ES-I3 (cell line): ENCODE data around the gene SOD2.
"Not testable (repeated sequence)": the region's sequence is repeated elsewhere in the genome, so short reads cannot be mapped to it uniquely, and the experiment has no call there.

Experiments used
- H3K36me3 ChIP-seq: 2 replicates; pipeline ENCODE4 v1.6.1; 2013; ENCODE audit warnings: mild to moderate bottlenecking, low read length, control low read depth, moderate library complexity; ENCODE audit not compliant: insufficient read depth
- H3K4me1 ChIP-seq: 2 replicates; pipeline ENCODE4 v1.6.1; 2013; ENCODE audit warnings: mild to moderate bottlenecking, control low read depth, low read length; ENCODE audit not compliant: insufficient read depth
- H3K9ac ChIP-seq: 2 replicates; pipeline ENCODE4 v1.6.1; 2013; ENCODE audit warnings: low read depth, mild to moderate bottlenecking, low read length, moderate library complexity
- H3K9me3 ChIP-seq: 2 replicates; pipeline ENCODE4 v1.6.1; 2013; ENCODE audit warnings: mild to moderate bottlenecking, low read length, moderate library complexity; ENCODE audit not compliant: control insufficient read depth, insufficient read depth

The SOD2 gene

DNA sequence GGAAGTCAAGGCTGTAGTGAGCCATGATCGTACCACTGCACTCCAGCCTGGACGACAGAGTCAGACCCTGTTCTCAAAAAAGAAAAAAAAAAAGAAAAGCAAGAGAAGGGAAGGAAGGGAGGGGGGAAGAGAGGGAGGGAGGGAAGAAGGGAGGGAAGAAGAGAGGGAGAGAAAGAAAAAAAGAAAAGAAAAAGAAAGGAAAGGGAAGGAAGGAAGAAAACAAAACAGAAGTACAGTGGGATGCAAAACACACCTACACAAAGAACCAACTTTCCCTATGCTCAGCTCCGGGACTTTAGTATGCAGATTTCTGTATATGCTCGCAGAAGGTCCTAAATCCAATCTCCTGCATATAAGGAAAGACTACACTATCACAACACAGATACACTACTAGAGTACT is 31.7 kb upstream of the SOD2 start:
- no peak overlapping the region for H3K9ac ChIP-seq
- H3K9me3 ChIP-seq: no peaks in the 10 kb centered on the region
- H3K4me1 ChIP-seq: peaks cover 5% of the 10 kb centered on the region; the same call in 1 of the 2 replicates
- no peaks in the 10 kb centered on the region for H3K36me3 ChIP-seq

DNA sequence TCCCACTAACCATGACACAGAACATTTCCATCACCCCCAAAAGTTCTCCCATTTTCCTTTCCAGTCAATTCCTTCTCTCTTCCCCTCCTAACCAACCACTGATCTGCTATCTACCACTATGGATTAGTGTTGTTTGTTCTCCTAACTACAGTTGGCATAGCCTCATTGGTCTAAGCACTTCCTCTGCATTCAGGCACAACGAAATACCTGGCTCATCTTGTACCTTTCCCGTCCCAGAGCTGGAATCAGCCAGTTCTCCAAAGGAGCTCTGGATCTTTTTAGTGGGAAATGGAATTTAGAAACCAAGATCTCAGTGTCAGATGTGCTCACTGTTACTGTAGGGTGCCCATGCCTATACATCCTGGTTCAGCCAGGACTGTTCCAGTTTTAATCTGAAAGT is 30.2 kb upstream of the SOD2 start:
- Histone ChIP-seq H3K9me3 (no peaks in the 10 kb centered on the region), H3K36me3 (no peaks in the 10 kb centered on the region), H3K9ac (no peak overlapping the region), H3K4me1 (no peaks in the 10 kb centered on the region)

GRCh38 chr6:159722655-159723054 is 29.6 kb upstream of the SOD2 start:
- H3K9ac ChIP-seq: no peak overlapping the region
- no peaks in the 10 kb centered on the region for H3K9me3 ChIP-seq
- no peaks in the 10 kb centered on the region for H3K36me3 ChIP-seq
- no peaks in the 10 kb centered on the region for H3K4me1 ChIP-seq

DNA sequence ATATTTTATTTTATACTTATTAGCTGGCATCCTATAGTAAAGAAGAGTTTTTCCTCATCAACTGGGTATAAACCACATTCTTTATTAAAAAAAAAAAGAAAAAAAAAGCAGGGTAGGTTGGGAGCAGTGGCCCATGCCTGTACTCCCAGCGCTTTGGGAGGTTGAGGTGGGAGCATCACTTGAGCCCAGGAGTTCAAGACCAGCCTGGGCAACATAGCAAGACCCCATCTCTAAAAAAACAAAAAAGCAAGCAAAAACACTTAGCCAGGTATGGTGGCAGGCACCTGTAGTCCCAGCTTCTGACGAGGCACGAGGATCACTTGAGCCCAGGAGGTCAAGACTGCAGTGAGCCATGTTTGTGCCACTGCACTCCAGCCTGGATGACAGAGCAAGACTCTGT is 28.9 kb upstream of the SOD2 start:
- H3K9me3 ChIP-seq, H3K9ac ChIP-seq, H3K36me3 ChIP-seq, H3K4me1 ChIP-seq: not testable (repeated sequence)

GRCh38 chr6:159720708-159721107 is 27.7 kb upstream of the SOD2 start:
- H3K9ac ChIP-seq: no peak overlapping the region
- H3K4me1 ChIP-seq: no peaks in the 10 kb centered on the region
- H3K9me3 ChIP-seq: no peaks in the 10 kb centered on the region
- no peaks in the 10 kb centered on the region for H3K36me3 ChIP-seq

GRCh38 chr6:159719287-159719686 is 26.2 kb upstream of the SOD2 start:
- no peaks in the 10 kb centered on the region for H3K36me3 ChIP-seq
- no peaks in the 10 kb centered on the region for H3K4me1 ChIP-seq
- no peak overlapping the region for H3K9ac ChIP-seq
- H3K9me3 ChIP-seq: no peaks in the 10 kb centered on the region

DNA sequence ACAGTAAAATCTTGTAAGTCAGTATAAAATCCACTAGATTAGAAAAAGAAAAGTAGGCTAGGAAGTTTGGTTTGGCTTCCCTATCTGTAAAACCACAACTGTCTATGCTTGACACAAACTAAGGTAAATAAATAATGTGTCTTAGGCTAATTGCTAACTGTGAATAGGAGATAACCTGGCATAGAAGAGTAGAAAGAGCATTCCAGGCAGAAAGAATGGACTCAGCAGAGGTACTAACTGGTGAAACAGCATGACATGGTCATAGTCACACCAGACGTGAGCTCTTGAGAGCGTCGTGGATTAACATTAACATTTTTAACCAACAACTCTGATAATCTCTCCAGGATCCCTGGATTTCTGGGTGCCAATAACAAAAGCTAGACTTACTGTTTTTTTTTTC is 25.6 kb upstream of the SOD2 start:
- no peaks in the 10 kb centered on the region for H3K9me3 ChIP-seq
- no peaks in the 10 kb centered on the region for H3K4me1 ChIP-seq
- H3K9ac ChIP-seq: no peak overlapping the region
- H3K36me3 ChIP-seq: no peaks in the 10 kb centered on the region

GRCh38 chr6:159716247-159717096 is 23.4 kb upstream of the SOD2 start:
- H3K4me1 ChIP-seq: no peaks in the 10 kb centered on the region
- no peaks in the 10 kb centered on the region for H3K9me3 ChIP-seq
- no peak overlapping the region for H3K9ac ChIP-seq
- H3K36me3 ChIP-seq: no peaks in the 10 kb centered on the region

DNA sequence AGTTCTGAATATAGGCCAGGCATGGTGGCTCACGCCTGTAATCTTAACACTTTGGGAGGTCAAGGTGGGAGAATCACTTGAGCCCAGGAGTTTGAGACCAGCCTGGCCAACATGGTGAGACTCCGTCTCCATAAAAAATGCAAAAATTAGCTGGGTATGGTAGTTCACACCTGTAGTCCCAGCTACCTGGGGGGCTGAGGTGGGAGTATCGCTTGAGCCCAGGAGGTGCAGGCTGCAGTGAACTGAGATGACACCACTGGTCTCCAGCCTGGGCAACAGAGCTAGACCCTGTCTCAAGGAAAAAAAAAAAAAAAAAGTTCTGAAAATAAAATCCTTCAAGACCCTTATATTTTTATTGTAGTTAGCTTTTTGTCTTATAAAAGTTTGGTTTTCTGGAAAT is 22.6 kb upstream of the SOD2 start:
- Histone ChIP-seq H3K4me1 (no peaks in the 10 kb centered on the region), H3K36me3 (no peaks in the 10 kb centered on the region), H3K9me3 (no peaks in the 10 kb centered on the region), H3K9ac (no peak overlapping the region)

DNA sequence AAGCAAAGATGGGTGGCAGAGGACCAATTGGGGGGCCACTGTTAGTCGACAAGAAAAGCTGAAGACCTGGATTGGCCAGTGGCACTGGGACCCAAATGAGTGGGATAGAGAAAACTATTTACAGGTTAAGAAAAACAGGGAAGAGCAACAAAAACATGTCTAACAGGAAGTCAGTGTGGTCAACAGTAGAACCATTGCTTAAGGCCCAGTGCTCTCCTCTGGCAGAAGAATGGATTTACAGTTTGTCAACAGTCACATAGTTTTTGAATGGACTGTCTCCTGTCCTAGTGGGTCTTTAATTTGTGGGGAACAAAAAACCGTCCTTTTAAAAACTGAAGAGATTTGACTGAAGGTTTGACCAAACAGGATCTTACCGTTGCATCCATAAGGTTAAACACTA is 22.1 kb upstream of the SOD2 start:
- Histone ChIP-seq H3K4me1 (no peaks in the 10 kb centered on the region), H3K9me3 (no peaks in the 10 kb centered on the region), H3K9ac (no peak overlapping the region), H3K36me3 (no peaks in the 10 kb centered on the region)

GRCh38 chr6:159714404-159714803 is 21.4 kb upstream of the SOD2 start:
- H3K9me3 ChIP-seq: no peaks in the 10 kb centered on the region
- no peak overlapping the region for H3K9ac ChIP-seq

GRCh38 chr6:159713984-159714383 is 20.9 kb upstream of the SOD2 start:
- Histone ChIP-seq H3K9me3 (no peaks in the 10 kb centered on the region), H3K4me1 (no peaks in the 10 kb centered on the region), H3K36me3 (no peaks in the 10 kb centered on the region), H3K9ac (no peak overlapping the region)

More at GRCh38 chr6:159714404-159714803, 21.4 kb upstream of the SOD2 start:
- Histone ChIP-seq H3K36me3 (no peaks in the 10 kb centered on the region), H3K4me1 (no peaks in the 10 kb centered on the region)

GRCh38 chr6:159712389-159712788 is 19.3 kb upstream of the SOD2 start:
- not testable (repeated sequence) for H3K9ac ChIP-seq, H3K9me3 ChIP-seq, H3K4me1 ChIP-seq, H3K36me3 ChIP-seq

GRCh38 chr6:159710603-159711002 is 17.6 kb upstream of the SOD2 start:
- not testable (repeated sequence) for H3K9ac ChIP-seq, H3K9me3 ChIP-seq, H3K36me3 ChIP-seq, H3K4me1 ChIP-seq

DNA sequence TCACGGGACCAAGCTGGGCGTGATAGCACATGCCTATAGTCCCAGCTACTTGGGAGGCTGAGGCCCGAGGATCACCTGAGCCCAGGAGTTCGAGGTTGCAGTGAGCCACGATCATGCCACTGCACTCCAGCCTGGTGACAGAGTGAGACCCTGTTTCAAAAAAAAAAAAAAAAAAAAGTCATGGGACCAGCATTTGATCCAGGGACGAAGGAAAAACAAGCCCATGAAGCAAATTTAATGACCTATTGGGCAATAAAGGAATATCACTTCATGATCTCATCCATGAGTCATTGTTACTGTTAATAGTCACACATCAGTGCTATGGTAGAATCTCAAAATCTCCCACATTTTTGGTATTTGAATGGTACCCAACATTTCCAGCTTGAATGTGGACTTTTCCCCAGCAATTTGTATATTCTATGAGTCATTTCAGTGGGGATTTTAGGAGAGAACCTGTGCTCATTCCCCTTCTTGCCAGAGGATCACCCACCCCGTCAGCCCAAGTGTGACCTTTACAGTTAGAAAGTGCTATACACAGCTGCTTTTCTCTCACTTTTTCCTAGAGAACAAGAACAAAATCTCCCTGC is 8.5 kb upstream of the SOD2 start:
- H3K4me1 ChIP-seq: no peaks in the 10 kb centered on the region
- no peak overlapping the region for H3K9ac ChIP-seq
- no peaks in the 10 kb centered on the region for H3K36me3 ChIP-seq
- H3K9me3 ChIP-seq: no peaks in the 10 kb centered on the region; the same call in 1 of the 2 replicates
